ENCODE measurements around the gene ZNF778.
"Not testable (repeated sequence)": the region's sequence is repeated elsewhere in the genome, so short reads cannot be mapped to it uniquely, and the experiment has no call there.

Gene ZNF778

GRCh38 chr16:89257281-89257731 lies 39.8 kb downstream of the ZNF778 start:
- DNase-seq (ENCODE audit: low spot score), result peak; percentile 64

- DNase-seq (ENCODE audit: low spot score), result peak; percentile 35
Observed at GRCh38 chr16:89257757-89258465, 40.4 kb downstream of the ZNF778 start.

GRCh38 chr16:89259901-89260300 lies 42.4 kb downstream of the ZNF778 start:
- DNase-seq (ENCODE audit: low spot score), result not testable (repeated sequence)

- DNase-seq (ENCODE audit: low spot score), result no peak
Observed at GRCh38 chr16:89261691-89262563, 44.4 kb downstream of the ZNF778 start.

GRCh38 chr16:89264800-89265550 lies 47.5 kb downstream of the ZNF778 start:
- DNase-seq (ENCODE audit: low spot score), result no peak

GRCh38 chr16:89265647-89266046 lies 48.1 kb downstream of the ZNF778 start:
- DNase-seq (ENCODE audit: low spot score), result no peak

- peak; percentile 6 for DNase-seq (ENCODE audit: low spot score)
Observed at GRCh38 chr16:89266521-89267134, 49.1 kb downstream of the ZNF778 start.

- not testable (repeated sequence) for DNase-seq (ENCODE audit: low spot score)
Observed at GRCh38 chr16:89267746-89268145, 50.2 kb downstream of the ZNF778 start.

- DNase-seq (ENCODE audit: low spot score), result no peak
Observed at GRCh38 chr16:89268585-89268984, 51.1 kb downstream of the ZNF778 start.

- no peak for DNase-seq (ENCODE audit: low spot score)
Observed at GRCh38 chr16:89268987-89269735, 51.7 kb downstream of the ZNF778 start.

- DNase-seq (ENCODE audit: low spot score), result no peak
Observed at GRCh38 chr16:89269805-89270665, 52.5 kb downstream of the ZNF778 start.

GRCh38 chr16:89270666-89271345 lies 53.3 kb downstream of the ZNF778 start:
- DNase-seq (ENCODE audit: low spot score), result no peak

GRCh38 chr16:89272631-89273030 lies 55.1 kb downstream of the ZNF778 start:
- DNase-seq (ENCODE audit: low spot score), result no peak

GRCh38 chr16:89273741-89274472 lies 56.4 kb downstream of the ZNF778 start:
- DNase-seq (ENCODE audit: low spot score), result no peak

GRCh38 chr16:89274561-89275283 lies 57.2 kb downstream of the ZNF778 start:
- DNase-seq (ENCODE audit: low spot score), result no peak

GRCh38 chr16:89275284-89275584 lies 57.7 kb downstream of the ZNF778 start:
- no peak for DNase-seq (ENCODE audit: low spot score)

GRCh38 chr16:89275837-89276720 lies 58.6 kb downstream of the ZNF778 start:
- DNase-seq (ENCODE audit: low spot score), result no peak

Data from iPS-NIHi11 (cell line).